GM12878 (cell line): ENCODE measurements around the gene PLXNA4. TPM values are rescaled to one million over a fixed set of nuclear protein-coding genes. Genes with fewer than 3 reads are reported as not detected.

ENCODE experiments used
- ATAC-seq: fragments of 200-7000 bp; cut with Tn5 transposase; 3 replicates; pipeline ENCODE4 v1.9.1; 2020; ENCODE audit warnings: mild to moderate bottlenecking, moderate library complexity
- BruUV-seq: library from RNA; stranded (reverse); fragments of 400-500 nt; replicated peaks from 2 replicates; lab custom pipeline; 2021; lab: Mats Ljungman, UMichigan
- CTCF ChIA-PET: fragments of 300-600 bp; sonication (Branson Sonifier 250); formaldehyde crosslinking; extraction: SDS; loops from one replicate; lab custom pipeline; 2021; ENCODE audit warnings: inconsistent platforms; lab: Yijun Ruan, JAX
- POLR2A ChIA-PET: fragments of 350-600 bp; formaldehyde crosslinking; extraction: SDS; loops from one replicate; lab custom pipeline; 2021; ENCODE audit warnings: inconsistent platforms; lab: Charles Lee
- RAD21 ChIA-PET: fragments of 300-600 bp; sonication (Branson Sonifier 250); formaldehyde crosslinking; loops from one replicate; lab custom pipeline; 2023; ENCODE audit warnings: antibody characterized with exemption; ENCODE audit not compliant: unreplicated experiment; lab: Charles Lee
- SMC1A ChIA-PET: fragments of 300-600 bp; sonication (Branson Sonifier 250); formaldehyde crosslinking; loops from one replicate; lab custom pipeline; 2023; ENCODE audit not compliant: unreplicated experiment, uncharacterized antibody; lab: Charles Lee
- DNase-seq: peaks from one replicate; pipeline ENCODE4 v3.0.0-alpha.2; 2011; ENCODE audit warnings: low read depth, low spot score
- FAIRE-seq: peaks from 3 replicates; lab custom pipeline; 2011; peaks lifted over from hg19 to GRCh38; lab: Jason Lieb, UNC
- H2AFZ ChIP-seq: 2 replicates; pipeline ENCODE4 v1.6.0; 2011; ENCODE audit warnings: low read depth, low read length, control low read depth; ENCODE audit not compliant: control insufficient read depth
- H3K27ac ChIP-seq: 2 replicates; pipeline ENCODE4 v1.5.1; 2011; ENCODE audit warnings: control low read depth; ENCODE audit not compliant: control insufficient read depth, insufficient read depth
- H3K27me3 ChIP-seq, 2 experiments: replicated peaks in 1 of 2; 2 replicates each; pipeline versions ENCODE4 v1.6.0 to v1.6.1; 2011; ENCODE audit warnings: low read length in 1 of 2; ENCODE audit not compliant: control insufficient read depth in 2 of 2, insufficient read depth in 2 of 2
- H3K36me3 ChIP-seq, 2 experiments: 2 replicates each; pipeline ENCODE4 v1.5.1; 2011; ENCODE audit warnings: low read length in 1 of 2; ENCODE audit not compliant: control insufficient read depth in 2 of 2, insufficient read depth in 2 of 2
- H3K4me1 ChIP-seq: 2 replicates; pipeline ENCODE4 v1.6.1; 2011; ENCODE audit warnings: mild to moderate bottlenecking, low read length, moderate library complexity, mixed read lengths; ENCODE audit not compliant: control insufficient read depth, insufficient read depth
- H3K4me2 ChIP-seq: 2 replicates; pipeline ENCODE4 v1.6.0; 2011; ENCODE audit warnings: control low read depth; ENCODE audit not compliant: control insufficient read depth, insufficient read depth
- H3K4me3 ChIP-seq: fragments of 200-600 bp; sonication (generic); 2 replicates; pipeline ENCODE4 v1.5.1; 2016
- H3K79me2 ChIP-seq: 2 replicates; pipeline ENCODE4 v1.6.0; 2011; ENCODE audit warnings: low read length; ENCODE audit not compliant: control insufficient read depth, insufficient read depth
- H3K9ac ChIP-seq: 2 replicates; pipeline ENCODE4 v1.8.0; 2011; ENCODE audit warnings: low read length, control low read depth, mixed read lengths; ENCODE audit not compliant: control insufficient read depth, insufficient read depth
- H3K9me3 ChIP-seq: replicated peaks from 3 replicates; pipeline ENCODE4 v1.5.1; 2011; ENCODE audit warnings: mild to moderate bottlenecking, low read length; ENCODE audit not compliant: control insufficient read depth, insufficient read depth
- H4K20me1 ChIP-seq: 2 replicates; pipeline ENCODE4 v1.6.0; 2011; ENCODE audit not compliant: control insufficient read depth, insufficient read depth
- CEBPB ChIP-seq, 2 experiments: fragments of 150-350 bp in 1 of 2; IDR thresholded peaks; 2 replicates each; pipeline ENCODE4 v1.6.1; 2012 to 2014; ENCODE audit warnings: low read depth in 2 of 2, low read length in 2 of 2, borderline replicate concordance in 1 of 2, inconsistent platforms in 1 of 2
- CTCF ChIP-seq, 3 experiments: IDR thresholded peaks in 2 of 3; conservative IDR thresholded peaks in 1 of 3; 2 replicates each; pipeline ENCODE4 v1.5.1; 2011; ENCODE audit warnings: low read depth in 3 of 3, low read length in 3 of 3, mild to moderate bottlenecking in 3 of 3, control low read depth in 2 of 3, moderate library complexity in 2 of 3, inconsistent platforms in 1 of 3, mixed read lengths in 1 of 3; ENCODE audit not compliant: control insufficient read depth in 2 of 3, insufficient read depth in 1 of 3; ENCODE audit errors: extremely low read depth in 1 of 3
- DPF2 ChIP-seq: fragments of 450-650 bp; IDR thresholded peaks from 2 replicates; pipeline ENCODE4 v1.6.1; 2017; ENCODE audit warnings: mild to moderate bottlenecking
- FOS ChIP-seq: IDR thresholded peaks from 3 replicates; pipeline ENCODE4 v1.6.1; 2011; ENCODE audit warnings: borderline replicate concordance; ENCODE audit not compliant: insufficient read length; ENCODE audit errors: extremely low read depth
- IRF3 ChIP-seq: fragments of 450-650 bp; IDR thresholded peaks from 2 replicates; pipeline ENCODE4 v1.6.1; 2014; ENCODE audit warnings: mild to moderate bottlenecking
- IRF5 ChIP-seq: fragments of 450-650 bp; IDR thresholded peaks from 2 replicates; pipeline ENCODE4 v1.6.1; 2017; ENCODE audit warnings: borderline replicate concordance
- KDM1A ChIP-seq: fragments of 200-600 bp; sonication (generic); IDR thresholded peaks from 2 replicates; pipeline ENCODE4 v1.6.1; 2016; ENCODE audit warnings: borderline replicate concordance
- NR2C1 ChIP-seq: fragments of 450-650 bp; IDR thresholded peaks from 2 replicates; pipeline ENCODE4 v1.6.1; 2017; ENCODE audit warnings: antibody characterized with exemption, mild to moderate bottlenecking, moderate library complexity
- POLR2AphosphoS2 ChIP-seq: IDR thresholded peaks from 2 replicates; pipeline ENCODE4 v1.6.1; 2011; ENCODE audit warnings: low read depth, mild to moderate bottlenecking, low read length, improper control_type of control experiment, moderate library complexity
- REST ChIP-seq: IDR thresholded peaks from 2 replicates; pipeline ENCODE4 v1.6.1; 2012; ENCODE audit warnings: mild to moderate bottlenecking, low read depth, low read length
- SPI1 ChIP-seq: IDR thresholded peaks from 2 replicates; pipeline ENCODE4 v1.6.1; 2011; ENCODE audit warnings: low read depth, mild to moderate bottlenecking, low read length, moderate library complexity, borderline replicate concordance; ENCODE audit not compliant: insufficient read depth
- ZNF217 ChIP-seq: fragments of 450-650 bp; IDR thresholded peaks from 2 replicates; pipeline ENCODE4 v1.6.1; 2017; ENCODE audit warnings: antibody characterized with exemption, mild to moderate bottlenecking
- WGBS: methylation state at CpG from one replicate; pipeline ENCODE4 v1.1.6; 2016; ENCODE audit warnings: low lambda C conversion rate; ENCODE audit not compliant: insufficient replicate concordance, insufficient coverage; ENCODE audit errors: missing lambda C conversion rate; 5-methylcytosine and 5-hydroxymethylcytosine counted together
- in situ Hi-C: fragments of 300-500 bp; cut with MboI; formaldehyde crosslinking; loops from 9 replicates; pipeline ENCODE4 v1.14.3; 2018; ENCODE audit warnings: mixed read lengths
- intact Hi-C: fragments of 100-400 bp; cut with micrococcal nuclease; formaldehyde crosslinking; loops from one replicate; pipeline ENCODE4 v1.14.2; 2022; ENCODE audit not compliant: unreplicated experiment
- polyA plus RNA-seq, 11 experiments: library from polyadenylated mRNA; depleted of rRNA in 4 of 11; unstranded in 6 of 11; stranded (reverse) in 5 of 11; fragments of >200 nt; fragmentation: Nextera tagmentation in 4 of 11; fragmentation: Illumina TruSeq in 1 of 11; extraction: Ambion mirVana in 4 of 11; extraction: Trizol in 1 of 11; gene quantifications; 1 replicate in 1 of 11; 2 replicates in 10 of 11; pipeline versions ENCODE4 v1.2.1 to v1.2.3, GENCODE V29; 2011 to 2016; ENCODE audit warnings: inconsistent platforms in 2 of 11, missing spikeins in 2 of 11, low read depth in 1 of 11
- total RNA-seq, 4 experiments: library from RNA; depleted of rRNA in 3 of 4; stranded (reverse); fragments of >200 nt in 3 of 4; fragmentation: Illumina TruSeq in 1 of 4; extraction: Trizol in 1 of 4; gene quantifications; 2 replicates each; pipeline versions ENCODE4 v1.2.1 to v1.2.3, GENCODE V29; 2013 to 2021

Gene PLXNA4
- total and polyA plus RNA-seq, 10 of the 15 experiments (the other 5 are each of a cell fraction or from before 2014, with no cell fraction given) = 0.03 TPM; not detected in 9

GRCh38 chr7:132446666-132447278 is 129.5 kb downstream of the PLXNA4 start:
- Histone ChIP-seq H2AFZ (no peak overlapping the region), H3K4me3 (no peak overlapping the region), H3K27ac (no peak overlapping the region), H3K9me3 (no peaks in the 10 kb centered on the region), H3K79me2 (no peaks in the 10 kb centered on the region), H3K36me3 (no peaks in the 10 kb centered on the region), H3K4me1 (no peaks in the 10 kb centered on the region), H3K4me2 (no peak overlapping the region), H3K9ac (no peak overlapping the region), H4K20me1 (no peaks in the 10 kb centered on the region), H3K27me3 (peaks cover 0 to 2% of the 10 kb centered on the region in 2 experiments; a peak in 1 of 4 replicates)
- intact Hi-C loops = no loop called here
- 42% methylated on average over 8 of the region's 8 CpGs for WGBS
- SMC1A ChIA-PET = no interaction called here
- FAIRE-seq (no peak), DNase-seq (no peak), ATAC-seq (no peak)
- in situ Hi-C loops = no loop called here
- POLR2A ChIA-PET = no interaction called here
- RAD21 ChIA-PET = no interaction called here
- BruUV-seq = no TSS peak
- CTCF ChIA-PET = no interaction called here
- TF ChIP-seq CTCF (IDR thresholded peaks at IDR 0.05 in 2 of 3, conservative IDR thresholded peaks at IDR 0.05 in 1 of 3; ENCODE audit: control insufficient read depth in 2 of 3, extremely low read depth in 1 of 3, insufficient read depth in 1 of 3, low read depth in 3 of 3, low read length in 3 of 3) = no peak
- TF ChIP-seq DPF2 = no peak
- no peak for TF ChIP-seq ZNF217
- TF ChIP-seq IRF5 = no peak
- TF ChIP-seq POLR2AphosphoS2 = no peak
- no peak for TF ChIP-seq REST
- TF ChIP-seq CEBPB (IDR thresholded peaks at IDR 0.05; ENCODE audit: borderline replicate concordance in 1 of 2, low read depth in 2 of 2, low read length in 2 of 2) = no peak
- no peak for TF ChIP-seq FOS
- no peak for TF ChIP-seq IRF3
- no peak for TF ChIP-seq NR2C1
- TF ChIP-seq SPI1 = no peak
- TF ChIP-seq KDM1A = no peak
